ENCODE data around the gene RER1. TPM values are rescaled to one million over a fixed set of nuclear protein-coding genes. Genes with fewer than 3 reads are reported as not detected.

The RER1 gene
- total RNA-seq, 2 experiments from 2014 or later = 146 to 174 TPM

DNA sequence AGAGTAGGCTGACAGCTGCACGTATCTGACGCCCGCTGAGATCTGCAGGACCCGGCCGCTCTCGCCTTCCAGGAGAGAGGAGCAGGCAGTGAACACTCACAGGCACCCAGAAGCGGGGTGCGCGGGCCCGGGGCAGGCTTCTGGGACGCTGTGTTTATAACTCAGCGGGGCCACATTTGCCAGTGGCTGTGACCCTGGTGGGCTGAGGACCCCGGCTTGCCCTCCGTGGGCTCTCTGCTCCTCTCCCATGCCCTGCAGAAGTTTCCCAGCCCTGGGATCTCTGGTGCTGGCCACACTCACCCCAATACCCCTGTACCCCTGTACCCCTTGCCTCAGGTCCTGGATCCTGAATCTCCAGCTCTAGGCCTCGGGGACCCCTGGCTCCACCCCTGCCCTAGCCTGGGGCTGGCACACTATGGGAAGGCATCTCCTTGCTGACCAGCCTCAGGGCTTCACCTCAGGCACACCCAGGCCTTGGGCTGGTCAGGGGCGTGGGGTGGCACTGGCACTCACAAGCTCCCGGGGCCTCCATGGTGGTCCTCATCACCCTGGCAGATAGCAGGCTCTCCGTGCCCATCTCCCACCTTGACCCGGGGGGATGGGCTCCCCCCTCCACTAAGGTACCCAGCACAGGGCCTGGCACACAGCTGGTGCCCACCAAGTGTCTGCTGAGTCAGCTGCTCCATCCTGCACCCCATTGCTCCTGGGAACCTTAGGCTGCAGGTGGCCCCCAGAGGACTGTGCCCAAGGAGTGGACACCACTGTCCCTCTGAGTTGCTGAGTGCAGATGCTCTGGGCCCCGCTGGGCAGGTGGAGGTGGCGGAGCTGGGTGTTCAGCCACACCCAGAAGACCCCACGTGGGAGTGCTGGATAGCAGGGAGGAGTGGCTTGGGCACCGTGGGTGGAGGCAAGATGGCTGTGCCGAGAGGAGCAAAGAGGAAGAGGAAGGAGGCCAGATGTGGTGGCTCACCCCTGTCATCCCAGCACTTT lies 32.7 kb upstream of the RER1 start:
- CTCF ChIA-PET = interaction anchor here (1.0 kb wide), 1 partner anchor 184 kb away, joined by 3 read pairs; no protein-coding TSS in a partner anchor
- Mint-ChIP-seq H3K9me3 (ENCODE audit: low read depth) (no peaks in the 10 kb centered on the region), H3K4me1 (no peaks in the 10 kb centered on the region), H3K4me3 (no peak overlapping the region), H3K27ac (no peak overlapping the region), H3K36me3 (no peaks in the 10 kb centered on the region), H3K27me3 (no peaks in the 10 kb centered on the region)
- ATAC-seq (no peak), DNase-seq (no peak)

DNA sequence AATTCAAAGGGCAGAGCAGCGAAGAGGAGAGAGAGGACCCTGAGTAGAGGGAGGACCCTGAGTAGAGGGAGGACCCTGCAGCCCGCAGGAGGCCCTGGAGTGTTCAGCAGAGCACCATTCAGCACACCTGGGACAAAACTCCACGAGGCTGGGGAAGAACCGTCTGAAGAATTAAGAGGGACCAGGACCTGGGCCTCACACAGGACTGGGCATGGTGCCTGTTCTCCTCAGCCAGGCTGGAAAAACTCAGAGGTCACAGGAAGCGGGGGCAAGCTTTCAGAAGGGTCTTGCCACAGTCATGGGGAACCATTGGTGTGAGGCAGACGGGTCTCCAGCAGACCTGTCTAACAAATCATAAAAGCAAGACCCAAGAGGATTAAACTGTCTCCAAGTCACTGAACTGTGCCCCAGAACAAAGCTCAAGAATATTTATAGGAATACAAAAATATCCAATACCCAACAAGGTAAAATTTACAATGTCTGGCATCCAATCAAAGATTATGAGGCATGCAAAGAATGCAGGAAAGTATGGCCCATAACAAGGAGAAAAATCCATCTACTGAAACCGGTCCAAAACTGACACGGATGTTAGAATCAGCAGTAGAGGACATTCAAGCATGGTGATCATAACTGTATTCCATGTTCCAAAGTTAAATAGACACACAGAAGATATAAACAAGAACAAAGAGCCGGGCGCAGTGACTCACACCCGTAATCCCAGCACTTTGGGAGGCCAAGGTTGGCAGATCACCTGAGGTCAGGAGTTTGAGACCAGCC lies 30.9 kb upstream of the RER1 start:
- Mint-ChIP-seq H3K4me1 (no peaks in the 10 kb centered on the region), H3K27me3 (no peaks in the 10 kb centered on the region), H3K9me3 (ENCODE audit: low read depth) (no peaks in the 10 kb centered on the region), H3K4me3 (no peak overlapping the region), H3K27ac (no peak overlapping the region), H3K36me3 (no peaks in the 10 kb centered on the region)
- CTCF ChIA-PET = no interaction called here
- ATAC-seq (no peak), DNase-seq (no peak)

DNA sequence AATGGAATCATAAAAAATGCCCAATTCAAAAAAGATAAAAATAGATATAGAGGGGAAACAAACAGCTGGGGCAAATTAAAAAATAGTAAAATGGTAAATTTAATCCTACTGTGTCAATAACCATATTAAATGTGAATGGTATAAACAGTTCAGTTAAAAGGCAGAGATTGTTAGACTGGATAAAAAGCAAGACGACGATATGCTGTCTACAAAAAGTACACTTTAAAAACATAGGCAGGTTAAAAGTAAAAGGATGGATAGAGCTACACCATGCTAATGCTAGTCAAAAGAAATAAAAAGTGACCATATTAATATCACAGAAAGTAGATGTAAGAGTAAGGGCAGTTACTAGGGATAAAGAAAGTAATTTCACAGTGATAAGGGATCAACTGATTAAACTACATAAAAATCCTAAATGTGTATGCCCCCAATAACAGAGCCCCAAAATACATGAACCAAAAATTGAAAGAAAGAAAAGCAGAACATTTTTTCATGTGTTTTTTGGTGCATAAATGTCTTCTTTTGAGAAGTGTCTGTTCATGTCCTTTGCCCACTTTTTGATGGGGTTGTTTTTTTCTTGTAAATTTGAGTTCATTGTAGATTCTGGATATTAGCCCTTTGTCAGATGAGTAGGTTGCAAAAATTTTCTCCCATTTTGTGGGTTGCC lies 27.7 kb upstream of the RER1 start:
- no peaks in the 10 kb centered on the region for H3K36me3 Mint-ChIP-seq
- no peaks in the 10 kb centered on the region for H3K9me3 Mint-ChIP-seq (ENCODE audit: low read depth)
- DNase-seq (no peak), ATAC-seq (no peak)
- CTCF ChIA-PET = interaction anchor here (1.2 kb wide), 1 partner anchor 17 kb away, joined by 5 read pairs; no protein-coding TSS in a partner anchor
- no peaks in the 10 kb centered on the region for H3K4me1 Mint-ChIP-seq
- H3K27ac Mint-ChIP-seq = no peak overlapping the region
- no peak overlapping the region for H3K4me3 Mint-ChIP-seq
- H3K27me3 Mint-ChIP-seq = no peaks in the 10 kb centered on the region

DNA sequence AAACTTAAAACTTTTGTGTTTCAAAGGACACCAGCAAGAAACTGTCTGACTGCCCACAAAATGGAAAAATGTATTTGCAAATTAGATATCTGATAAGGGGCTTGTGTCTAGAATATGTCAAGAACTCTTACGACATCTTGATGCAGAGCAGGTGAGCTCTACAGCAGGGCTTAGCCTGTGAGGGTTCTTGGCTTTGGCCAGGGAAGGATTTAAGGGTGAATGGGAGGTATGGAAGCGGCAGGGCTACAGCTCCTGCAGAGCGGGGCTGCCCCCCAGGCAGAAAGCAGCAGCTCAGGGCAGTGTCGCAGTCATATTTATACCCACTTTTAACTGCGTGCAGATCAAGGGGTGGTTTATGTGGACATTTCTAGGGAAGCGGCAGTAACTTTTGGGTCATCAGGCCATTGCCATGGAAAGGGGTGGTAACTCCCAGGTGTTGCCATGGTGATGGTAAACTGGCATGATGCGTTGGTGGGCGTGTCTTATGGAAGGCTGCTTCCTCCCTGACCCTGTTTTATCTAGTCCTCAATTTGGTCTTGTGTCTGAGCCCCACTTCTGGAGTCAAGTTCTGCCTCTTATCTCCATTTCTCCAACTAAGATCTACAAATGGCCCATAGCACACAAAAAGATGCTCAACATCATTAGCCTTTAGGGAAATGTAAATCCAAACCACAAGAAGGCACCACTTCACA lies 23.4 kb upstream of the RER1 start:
- Mint-ChIP-seq H3K4me1 (no peaks in the 10 kb centered on the region), H3K27me3 (no peaks in the 10 kb centered on the region), H3K36me3 (no peaks in the 10 kb centered on the region), H3K9me3 (ENCODE audit: low read depth) (no peaks in the 10 kb centered on the region), H3K27ac (no peak overlapping the region), H3K4me3 (no peak overlapping the region)
- ATAC-seq = no peak
- no peak for DNase-seq
- CTCF ChIA-PET = interaction anchor here (0.9 kb wide), 1 partner anchor 14 kb away, joined by 3 read pairs; no protein-coding TSS in a partner anchor

DNA sequence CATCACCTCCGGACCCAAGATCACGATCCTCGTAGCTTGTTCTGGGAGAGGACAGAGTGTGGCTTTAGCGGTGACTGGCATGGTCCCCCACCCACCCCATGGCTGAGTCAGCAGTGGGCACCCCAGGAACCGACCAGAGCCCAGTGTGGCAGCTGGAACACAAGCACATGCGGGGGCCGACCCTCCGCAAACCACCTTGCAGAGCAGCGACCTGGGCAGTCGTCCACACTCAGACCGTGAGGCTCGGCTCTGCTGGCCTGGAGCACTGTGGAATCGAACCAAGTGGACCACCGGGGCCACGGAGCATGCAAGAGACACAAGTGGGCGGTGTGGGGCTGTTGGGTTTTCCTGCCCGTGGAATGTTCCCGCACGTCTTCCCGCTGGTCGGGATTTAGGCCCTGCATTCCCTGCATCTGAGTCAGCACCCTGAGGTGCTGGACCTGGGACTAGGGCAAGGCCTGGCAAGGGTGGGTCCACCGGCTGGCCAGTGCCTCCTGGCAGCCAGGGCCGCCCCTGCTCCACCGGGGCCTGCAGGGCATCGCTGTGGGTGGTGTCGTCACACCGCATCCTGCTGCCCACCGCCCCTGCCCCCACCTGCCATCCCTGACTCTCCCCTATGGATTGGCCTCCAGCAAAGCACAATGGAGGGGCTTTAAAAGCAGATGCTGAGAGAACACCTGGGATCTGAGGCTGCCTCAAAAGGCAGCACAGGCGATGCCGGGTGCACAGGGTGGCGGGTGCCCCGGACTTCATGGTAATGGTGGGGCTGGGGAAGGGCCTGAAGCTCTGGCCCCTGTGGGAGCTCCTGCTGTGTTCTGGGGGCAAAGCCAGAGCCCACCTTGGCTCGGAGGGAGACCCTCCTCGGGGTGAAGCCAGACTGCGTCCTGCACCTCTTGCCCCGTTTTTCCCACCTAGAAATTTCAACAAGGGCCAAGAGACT lies 18.8 kb upstream of the RER1 start:
- H3K36me3 Mint-ChIP-seq = no peaks in the 10 kb centered on the region
- H3K9me3 Mint-ChIP-seq (ENCODE audit: low read depth) = no peaks in the 10 kb centered on the region
- no peaks in the 10 kb centered on the region for H3K4me1 Mint-ChIP-seq
- CTCF ChIA-PET = no interaction called here
- H3K4me3 Mint-ChIP-seq = no peak overlapping the region
- ATAC-seq (no peak), DNase-seq (no peak)
- H3K27ac Mint-ChIP-seq = no peak overlapping the region
- H3K27me3 Mint-ChIP-seq = no peaks in the 10 kb centered on the region

DNA sequence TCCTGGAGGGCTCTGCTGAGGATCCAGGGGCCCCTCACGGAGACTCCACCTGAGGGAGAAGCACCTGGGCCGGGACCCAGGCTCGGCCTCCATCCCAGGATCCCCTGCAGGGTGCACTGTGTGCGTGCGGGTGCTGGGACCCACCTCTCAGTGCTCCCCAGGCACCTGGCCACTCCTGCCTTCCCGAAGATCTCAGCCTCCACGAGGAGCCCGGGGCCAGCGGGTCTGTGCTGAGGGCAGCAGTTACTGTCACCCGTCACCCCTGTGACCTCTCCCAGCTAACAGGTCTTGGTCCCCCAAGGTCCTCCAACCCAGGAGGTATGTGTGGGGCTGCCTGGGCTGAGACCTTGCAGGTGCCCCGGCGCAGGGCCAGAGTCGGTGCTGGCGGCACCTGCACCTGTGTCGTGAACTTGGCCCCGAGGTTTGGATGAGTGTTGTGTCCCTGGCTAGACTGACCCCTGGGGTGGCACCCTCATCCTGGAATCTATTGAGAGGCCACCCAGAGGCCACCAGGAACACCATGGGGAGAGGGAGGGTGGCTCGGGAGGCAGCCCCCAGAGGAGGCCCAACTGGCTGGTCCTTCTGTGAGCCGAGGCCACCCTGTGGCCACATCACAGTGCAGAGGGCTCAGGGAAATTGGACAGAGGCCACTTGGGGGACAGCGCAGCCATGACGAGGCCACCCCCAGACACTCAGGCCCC lies 17.9 kb upstream of the RER1 start:
- DNase-seq = no peak
- no peaks in the 10 kb centered on the region for H3K9me3 Mint-ChIP-seq (ENCODE audit: low read depth)
- ATAC-seq = no peak
- no peak overlapping the region for H3K4me3 Mint-ChIP-seq
- no peaks in the 10 kb centered on the region for H3K27me3 Mint-ChIP-seq
- no peak overlapping the region for H3K27ac Mint-ChIP-seq
- no peaks in the 10 kb centered on the region for H3K36me3 Mint-ChIP-seq
- H3K4me1 Mint-ChIP-seq = no peaks in the 10 kb centered on the region
- CTCF ChIA-PET = no interaction called here

DNA sequence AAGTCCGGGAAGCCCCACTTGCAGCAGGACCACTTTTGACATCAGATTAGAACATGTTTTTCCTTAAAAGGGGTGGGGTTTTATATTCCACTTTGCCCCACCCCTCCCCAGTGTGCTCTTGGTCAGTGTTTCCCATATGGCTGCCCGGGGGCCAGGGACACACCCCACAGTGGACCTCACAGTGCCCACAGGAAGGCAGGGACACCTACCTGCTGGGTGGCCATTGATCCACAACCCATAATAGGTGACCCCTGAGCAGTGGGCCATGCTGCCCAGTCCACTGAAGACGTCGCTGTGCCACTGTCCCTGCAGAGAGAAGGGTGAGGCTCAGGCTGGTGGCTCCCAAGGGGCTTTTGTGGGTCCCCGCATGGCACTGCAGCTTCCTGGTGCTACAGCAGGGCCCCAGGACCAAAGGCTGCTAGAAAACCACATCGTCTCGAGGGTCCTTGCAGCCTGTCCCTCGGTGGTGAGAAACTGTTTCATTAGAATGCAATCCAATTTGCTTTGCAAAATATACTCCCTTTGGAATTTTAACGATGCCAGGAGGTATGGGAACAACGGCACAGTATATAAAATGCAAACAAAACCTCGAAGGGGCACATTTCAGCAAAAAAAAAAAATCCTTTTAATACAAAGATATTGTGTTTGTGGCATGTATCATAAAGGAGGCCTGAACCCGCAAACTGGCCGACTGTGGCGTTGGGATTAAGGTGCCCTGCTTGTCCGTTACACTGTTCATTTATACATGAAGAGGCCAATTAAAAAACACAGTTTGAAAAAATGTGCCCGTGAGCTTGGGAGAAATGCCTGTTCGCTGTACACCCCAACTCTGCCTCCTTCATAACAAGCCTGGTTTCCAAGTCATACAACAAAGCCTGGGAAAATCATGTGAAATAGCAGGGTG lies 17.1 kb upstream of the RER1 start:
- DNase-seq (no peak), ATAC-seq (no peak)
- Mint-ChIP-seq H3K36me3 (no peaks in the 10 kb centered on the region), H3K27ac (no peak overlapping the region), H3K9me3 (ENCODE audit: low read depth) (no peaks in the 10 kb centered on the region), H3K27me3 (no peaks in the 10 kb centered on the region), H3K4me1 (no peaks in the 10 kb centered on the region), H3K4me3 (no peak overlapping the region)
- CTCF ChIA-PET = no interaction called here

DNA sequence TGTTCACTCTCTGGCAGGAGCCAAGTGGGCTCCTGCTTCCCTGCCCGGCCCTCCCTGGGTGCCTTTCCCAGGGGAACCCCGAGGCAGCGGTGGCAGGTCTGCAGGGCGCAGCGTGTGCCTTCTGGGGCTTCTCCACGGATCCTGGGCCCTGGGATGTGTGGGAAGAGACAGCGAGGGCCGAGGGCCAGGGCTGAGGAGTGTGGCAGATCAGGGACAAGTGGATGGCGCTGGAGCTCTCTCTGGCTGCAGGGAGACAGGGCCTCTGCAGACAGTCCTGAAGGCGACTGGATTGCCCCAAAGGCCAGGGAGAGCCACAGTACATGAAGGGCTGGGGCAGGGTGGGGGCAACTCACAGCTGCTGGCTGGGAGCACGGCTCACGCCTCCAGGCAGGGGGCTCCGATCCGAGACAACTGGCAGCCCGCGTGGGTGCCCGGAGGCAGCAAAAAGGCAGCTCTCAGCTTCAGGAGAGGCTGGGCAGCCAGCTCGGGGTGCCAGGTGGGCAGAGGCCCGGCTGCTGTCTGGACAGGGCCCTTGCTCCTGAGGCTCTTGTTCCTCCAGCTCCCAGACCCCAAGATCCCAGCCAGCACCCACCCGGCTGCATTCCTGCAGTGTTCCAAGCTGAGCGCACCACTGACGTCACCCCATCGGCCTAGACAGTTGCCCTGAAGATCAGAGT lies 16.3 kb upstream of the RER1 start:
- Mint-ChIP-seq H3K9me3 (ENCODE audit: low read depth) (no peaks in the 10 kb centered on the region), H3K4me1 (no peaks in the 10 kb centered on the region), H3K27ac (no peak overlapping the region), H3K27me3 (no peaks in the 10 kb centered on the region), H3K4me3 (no peak overlapping the region), H3K36me3 (no peaks in the 10 kb centered on the region)
- DNase-seq (no peak), ATAC-seq (no peak)
- CTCF ChIA-PET = interaction anchor here (1.3 kb wide), 1 partner anchor 180 kb away, joined by 7 read pairs; the partner anchor contains the start of gene FAAP20

DNA sequence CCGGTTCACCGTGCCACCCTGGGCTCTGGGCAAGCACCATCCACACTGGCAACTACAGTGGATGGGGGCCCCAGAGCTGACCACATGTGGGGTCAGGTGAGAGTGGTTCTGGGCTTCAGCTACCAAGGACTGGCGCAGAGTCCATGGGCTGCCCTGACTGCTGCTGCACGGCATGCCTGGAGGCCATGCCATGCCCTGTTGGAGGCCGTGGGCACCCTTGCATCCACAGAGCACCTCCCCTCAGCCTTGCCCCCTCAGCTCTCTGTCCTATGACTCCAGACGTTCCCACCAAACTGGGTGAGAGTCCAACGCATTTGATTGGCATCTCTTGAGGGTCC lies 15.7 kb upstream of the RER1 start:
- CTCF ChIA-PET = interaction anchor here (1.3 kb wide), 1 partner anchor 181 kb away, joined by 7 read pairs; the partner anchor contains the start of gene FAAP20
- DNase-seq = no peak
- no peak for ATAC-seq
- no peaks in the 10 kb centered on the region for H3K36me3 Mint-ChIP-seq
- no peak overlapping the region for H3K4me3 Mint-ChIP-seq
- H3K27me3 Mint-ChIP-seq = no peaks in the 10 kb centered on the region
- no peaks in the 10 kb centered on the region for H3K9me3 Mint-ChIP-seq (ENCODE audit: low read depth)
- no peaks in the 10 kb centered on the region for H3K4me1 Mint-ChIP-seq
- H3K27ac Mint-ChIP-seq = no peak overlapping the region

DNA sequence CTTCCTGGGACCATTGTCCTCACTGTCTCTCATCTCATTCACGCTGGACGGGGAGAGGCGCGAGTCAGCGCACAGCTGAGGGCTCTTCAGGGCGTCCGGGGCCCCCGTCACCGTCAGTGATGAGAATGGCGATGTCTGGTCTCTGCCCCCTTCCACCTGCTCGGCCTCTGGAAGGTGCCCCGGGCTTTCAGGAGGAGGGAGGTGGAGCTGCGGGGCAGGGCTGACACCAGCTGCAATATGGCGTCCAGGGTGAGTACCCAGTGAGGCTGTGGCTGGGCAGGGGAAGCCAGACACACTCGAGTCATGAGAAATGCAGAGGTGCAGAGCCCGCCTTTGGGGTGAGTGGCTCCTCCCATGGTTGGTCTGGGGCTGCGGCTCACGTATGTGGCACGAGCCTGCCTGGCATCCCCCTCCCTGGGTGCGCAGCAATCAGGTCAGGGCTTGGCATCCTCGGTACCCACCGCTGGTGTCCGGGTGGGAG lies 15.3 kb upstream of the RER1 start:
- DNase-seq = no peak
- H3K9me3 Mint-ChIP-seq (ENCODE audit: low read depth) = no peaks in the 10 kb centered on the region

More for the DNA sequence above, 15.3 kb upstream of the RER1 start:
- Mint-ChIP-seq H3K4me3 (no peak overlapping the region), H3K27ac (no peak overlapping the region), H3K4me1 (no peaks in the 10 kb centered on the region), H3K27me3 (no peaks in the 10 kb centered on the region), H3K36me3 (no peaks in the 10 kb centered on the region)
- CTCF ChIA-PET = interaction anchor here (1.3 kb wide), 1 partner anchor 181 kb away, joined by 7 read pairs; the partner anchor contains the start of gene FAAP20
- no peak for ATAC-seq

Data from activated CD8-positive, alpha-beta memory T cell treated with anti-CD3 and anti-CD28 coated beads, Interleukin-2, amount 10 ng/mL, durations not matched to agents 7 days and 5 days (primary cell).